Measurements from ENCODE around the gene TMEM273. TPM values are rescaled to one million over a fixed set of nuclear protein-coding genes. Genes with fewer than 3 reads are reported as not detected.

Gene TMEM273
- total RNA-seq, 1 donor from 2014 or later = not detected

DNA sequence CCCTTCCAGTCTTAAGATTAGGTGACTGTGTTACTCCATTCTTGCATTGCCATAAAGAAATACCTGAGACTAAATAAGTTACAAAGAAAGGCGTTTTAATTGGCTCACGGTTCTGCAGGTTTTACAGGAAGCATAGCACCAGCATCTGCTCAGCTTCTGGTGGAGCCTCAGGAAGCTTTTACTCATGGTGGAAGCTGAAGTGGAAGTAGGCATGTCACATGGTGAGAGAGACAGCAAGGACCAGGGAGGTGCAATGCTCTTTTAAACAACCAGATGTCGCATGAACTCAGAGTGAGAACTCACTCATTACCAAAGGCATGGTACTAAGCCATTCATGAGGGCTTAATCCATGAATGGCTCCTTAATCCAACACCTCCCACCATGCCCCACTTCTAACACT lies 34.0 kb upstream of the TMEM273 start:
- Mint-ChIP-seq H3K4me3 (no peak overlapping the region), H3K27ac (no peak overlapping the region), H3K4me1 (no peaks in the 10 kb centered on the region), H3K9me3 (no peaks in the 10 kb centered on the region), H3K27me3 (ENCODE audit: low read depth) (peaks cover 41% of the 10 kb centered on the region), H3K36me3 (no peaks in the 10 kb centered on the region)
- DNase-seq (ENCODE audit: low spot score in 2 of 2, unreplicated experiment in 2 of 2) = no peak
- TF ChIP-seq, protein P1, sequence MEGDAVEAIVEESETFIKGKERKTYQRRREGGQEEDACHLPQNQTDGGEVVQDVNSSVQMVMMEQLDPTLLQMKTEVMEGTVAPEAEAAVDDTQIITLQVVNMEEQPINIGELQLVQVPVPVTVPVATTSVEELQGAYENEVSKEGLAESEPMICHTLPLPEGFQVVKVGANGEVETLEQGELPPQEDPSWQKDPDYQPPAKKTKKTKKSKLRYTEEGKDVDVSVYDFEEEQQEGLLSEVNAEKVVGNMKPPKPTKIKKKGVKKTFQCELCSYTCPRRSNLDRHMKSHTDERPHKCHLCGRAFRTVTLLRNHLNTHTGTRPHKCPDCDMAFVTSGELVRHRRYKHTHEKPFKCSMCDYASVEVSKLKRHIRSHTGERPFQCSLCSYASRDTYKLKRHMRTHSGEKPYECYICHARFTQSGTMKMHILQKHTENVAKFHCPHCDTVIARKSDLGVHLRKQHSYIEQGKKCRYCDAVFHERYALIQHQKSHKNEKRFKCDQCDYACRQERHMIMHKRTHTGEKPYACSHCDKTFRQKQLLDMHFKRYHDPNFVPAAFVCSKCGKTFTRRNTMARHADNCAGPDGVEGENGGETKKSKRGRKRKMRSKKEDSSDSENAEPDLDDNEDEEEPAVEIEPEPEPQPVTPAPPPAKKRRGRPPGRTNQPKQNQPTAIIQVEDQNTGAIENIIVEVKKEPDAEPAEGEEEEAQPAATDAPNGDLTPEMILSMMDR (IDR thresholded peaks at IDR 0.05; ENCODE audit: unreplicated experiment) = no peak

- Mint-ChIP-seq H3K27me3 (ENCODE audit: low read depth) (peaks cover 39% of the 10 kb centered on the region), H3K4me3 (no peak overlapping the region), H3K36me3 (no peaks in the 10 kb centered on the region), H3K4me1 (no peaks in the 10 kb centered on the region), H3K9me3 (no peaks in the 10 kb centered on the region), H3K27ac (no peak overlapping the region)
- TF ChIP-seq, protein P1 (IDR thresholded peaks at IDR 0.05; ENCODE audit: unreplicated experiment) = no peak
- DNase-seq (ENCODE audit: low spot score in 2 of 2, unreplicated experiment in 2 of 2) = no peak
Observed at GRCh38 chr10:49220679-49221078, 32.5 kb upstream of the TMEM273 start.

DNA sequence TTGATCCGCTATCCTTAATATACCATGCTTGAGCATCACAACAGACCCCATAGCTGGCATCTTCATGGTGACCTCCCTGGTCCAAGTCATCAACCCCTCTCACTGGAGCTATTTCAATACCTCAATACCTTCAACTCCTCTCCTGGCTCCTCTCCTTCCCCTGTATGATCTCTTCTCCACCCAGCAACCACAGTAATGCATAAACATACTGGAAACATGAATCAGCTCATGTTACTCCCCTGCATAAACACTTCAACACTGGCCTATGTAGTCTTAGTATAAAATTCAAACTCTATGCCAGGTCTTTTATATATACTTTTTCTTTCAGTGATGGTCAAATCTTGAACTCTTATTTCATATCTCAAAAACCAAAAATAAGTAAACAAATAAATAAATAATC lies 31.8 kb upstream of the TMEM273 start:
- no peak for DNase-seq (ENCODE audit: low spot score in 2 of 2, unreplicated experiment in 2 of 2)
- no peak overlapping the region for H3K4me3 Mint-ChIP-seq
- H3K9me3 Mint-ChIP-seq = no peaks in the 10 kb centered on the region
- TF ChIP-seq, protein P1 (IDR thresholded peaks at IDR 0.05; ENCODE audit: unreplicated experiment) = no peak
- H3K27me3 Mint-ChIP-seq (ENCODE audit: low read depth) = peaks cover 43% of the 10 kb centered on the region
- no peaks in the 10 kb centered on the region for H3K36me3 Mint-ChIP-seq
- H3K27ac Mint-ChIP-seq = no peak overlapping the region
- no peaks in the 10 kb centered on the region for H3K4me1 Mint-ChIP-seq

- no peaks in the 10 kb centered on the region for H3K9me3 Mint-ChIP-seq
- H3K27me3 Mint-ChIP-seq (ENCODE audit: low read depth) = peaks cover 50% of the 10 kb centered on the region
- no peak overlapping the region for H3K27ac Mint-ChIP-seq
Observed at GRCh38 chr10:49219248-49219647, 31.1 kb upstream of the TMEM273 start.

GRCh38 chr10:49218480-49218879 lies 30.3 kb upstream of the TMEM273 start:
- Mint-ChIP-seq H3K4me1 (no peaks in the 10 kb centered on the region), H3K9me3 (no peaks in the 10 kb centered on the region), H3K4me3 (no peak overlapping the region), H3K36me3 (no peaks in the 10 kb centered on the region), H3K27me3 (ENCODE audit: low read depth) (peaks cover 56% of the 10 kb centered on the region), H3K27ac (no peak overlapping the region)
- DNase-seq (ENCODE audit: low spot score in 2 of 2, unreplicated experiment in 2 of 2) = no peak
- TF ChIP-seq, protein P1 (IDR thresholded peaks at IDR 0.05; ENCODE audit: unreplicated experiment) = no peak

More at GRCh38 chr10:49219248-49219647, 31.1 kb upstream of the TMEM273 start:
- DNase-seq (ENCODE audit: low spot score in 2 of 2, unreplicated experiment in 2 of 2) = no peak
- no peaks in the 10 kb centered on the region for H3K36me3 Mint-ChIP-seq
- no peaks in the 10 kb centered on the region for H3K4me1 Mint-ChIP-seq
- no peak overlapping the region for H3K4me3 Mint-ChIP-seq
- TF ChIP-seq, protein P1 (IDR thresholded peaks at IDR 0.05; ENCODE audit: unreplicated experiment) = no peak

DNA sequence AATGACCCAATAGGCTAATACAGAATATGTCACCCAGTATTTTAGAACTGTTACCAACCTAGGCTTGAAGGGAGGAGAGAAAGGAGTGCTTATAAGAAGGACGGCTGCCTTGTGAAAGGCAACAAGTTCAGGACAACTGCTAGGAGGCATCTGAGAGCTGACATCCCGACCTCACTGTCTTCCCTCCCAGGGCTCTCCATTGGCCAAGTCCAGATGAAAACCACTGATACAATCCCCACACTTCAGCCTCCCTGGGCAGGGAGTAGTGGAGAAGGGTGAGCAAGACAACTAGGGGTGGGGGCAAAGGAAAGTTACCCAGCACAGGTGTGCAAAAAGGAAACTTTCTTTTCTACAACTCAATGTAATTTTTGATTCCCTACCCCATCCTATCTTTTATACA lies 29.5 kb upstream of the TMEM273 start:
- Mint-ChIP-seq H3K27ac (no peak overlapping the region), H3K4me3 (no peak overlapping the region), H3K9me3 (no peaks in the 10 kb centered on the region), H3K4me1 (no peaks in the 10 kb centered on the region), H3K27me3 (ENCODE audit: low read depth) (peaks cover 63% of the 10 kb centered on the region), H3K36me3 (no peaks in the 10 kb centered on the region)
- DNase-seq (ENCODE audit: low spot score in 2 of 2, unreplicated experiment in 2 of 2) = no peak
- TF ChIP-seq, protein P1 (IDR thresholded peaks at IDR 0.05; ENCODE audit: unreplicated experiment) = no peak

All from mesothelial cell of epicardium (in vitro differentiated cells).